Panc1 (cell line): ENCODE results near the gene NPLOC4. TPM values are rescaled to one million over a fixed set of nuclear protein-coding genes. Genes with fewer than 3 reads are reported as not detected.
A peak's percentile ranks its signal among the peaks of the same experiment; 100 is the strongest.

ENCODE experiments used
- ATAC-seq: fragments of 200-7000 bp; cut with Tn5 transposase; 2 replicates; pipeline ENCODE4 v1.9.1; 2020; ENCODE audit warnings: mild to moderate bottlenecking, moderate library complexity
- BruUV-seq: library from RNA; stranded (reverse); fragments of 400-500 nt; replicated peaks from 2 replicates; lab custom pipeline; 2021; lab: Mats Ljungman, UMichigan
- CTCF ChIA-PET: fragments of 300-600 bp; sonication (Branson Sonifier 250); formaldehyde crosslinking; loops from one replicate; lab custom pipeline; 2022; ENCODE audit warnings: antibody characterized with exemption; lab: Charles Lee
- POLR2A ChIA-PET: fragments of 300-600 bp; sonication (Branson Sonifier 250); formaldehyde crosslinking; loops from one replicate; lab custom pipeline; 2022; ENCODE audit warnings: antibody characterized with exemption; lab: Charles Lee
- DNase-seq: peaks from one replicate; pipeline ENCODE4 v3.0.0-alpha.2; 2010; ENCODE audit warnings: low read depth, low spot score
- H3K27ac ChIP-seq: 2 replicates; pipeline ENCODE4 v1.5.1; 2011; ENCODE audit warnings: mild to moderate bottlenecking, low read length, inconsistent platforms
- H3K27me3 ChIP-seq: fragments of 200-500 bp; sonication (Bioruptor generic); 2 replicates; pipeline ENCODE4 v1.6.0; 2014; ENCODE audit warnings: low read length, inconsistent platforms; ENCODE audit not compliant: control insufficient read depth, insufficient read depth
- H3K36me3 ChIP-seq: fragments of 200-500 bp; sonication (Bioruptor generic); 2 replicates; pipeline ENCODE4 v1.5.1; 2014; ENCODE audit warnings: inconsistent platforms, mild to moderate bottlenecking, low read length, moderate library complexity; ENCODE audit not compliant: control insufficient read depth, insufficient read depth
- H3K4me1 ChIP-seq: 2 replicates; pipeline ENCODE4 v1.5.1; 2011; ENCODE audit warnings: inconsistent platforms, mild to moderate bottlenecking, low read length, moderate library complexity; ENCODE audit not compliant: control insufficient read depth, insufficient read depth
- H3K4me3 ChIP-seq, 2 experiments: 2 replicates each; pipeline ENCODE4 v1.5.1; 2011 to 2012; ENCODE audit warnings: low read depth in 2 of 2, low read length in 2 of 2, mild to moderate bottlenecking in 2 of 2, inconsistent platforms in 1 of 2, moderate library complexity in 1 of 2
- H3K9me3 ChIP-seq: fragments of 200-500 bp; sonication (Bioruptor generic); 2 replicates; pipeline ENCODE4 v1.5.1; 2014; ENCODE audit warnings: low read depth, mild to moderate bottlenecking, inconsistent platforms, low read length, moderate library complexity; ENCODE audit not compliant: control insufficient read depth, insufficient read depth
- POLR2AphosphoS5 ChIP-seq: IDR thresholded peaks from 2 replicates; pipeline ENCODE4 v1.6.1; 2012; ENCODE audit warnings: mild to moderate bottlenecking, low read depth, low read length, moderate library complexity
- REST ChIP-seq, 2 experiments: IDR thresholded peaks; 2 replicates each; pipeline ENCODE4 v1.6.1; 2011 to 2012; ENCODE audit warnings: low read depth in 2 of 2, control low read depth in 1 of 2, low read length in 1 of 2, mild to moderate bottlenecking in 1 of 2, moderate library complexity in 1 of 2; ENCODE audit not compliant: insufficient read depth in 1 of 2
- SIN3A ChIP-seq: IDR thresholded peaks from 2 replicates; pipeline ENCODE4 v1.6.1; 2012; ENCODE audit warnings: low read depth, mild to moderate bottlenecking, low read length, moderate library complexity, borderline replicate concordance; ENCODE audit not compliant: insufficient read depth
- TCF7L2 ChIP-seq: IDR thresholded peaks from 2 replicates; pipeline ENCODE4 v1.6.1; 2011; ENCODE audit warnings: mild to moderate bottlenecking, low read depth, low read length, inconsistent platforms
- in situ Hi-C: cut with HindIII; loops from 2 replicates; pipeline ENCODE4 v1.10.0; 2016; ENCODE audit warnings: low sequenced_read_pairs, low pct_unique_long_range_greater_than_20kb
- intact Hi-C: fragments of 100-400 bp; cut with micrococcal nuclease; formaldehyde crosslinking; loops from one replicate; pipeline ENCODE4 v1.10.0; 2022; ENCODE audit not compliant: unreplicated experiment
- total RNA-seq: library from RNA; stranded (reverse); gene quantifications from one replicate; pipeline ENCODE4 v1.2.1, GENCODE V29; 2021; ENCODE audit not compliant: unreplicated experiment
- TF ChIP-seq, protein P1 (sequence below): fragments of 450-650 bp; IDR thresholded peaks from 2 replicates; pipeline ENCODE4 v1.5.1; 2017; ENCODE audit warnings: mild to moderate bottlenecking

Gene NPLOC4
- total RNA-seq, 1 experiment from 2014 or later = 246 TPM

GRCh38 chr17:81646869-81647600 lies 10.1 kb upstream of the NPLOC4 start:
- ChIA-PET CTCF (no interaction called here), POLR2A (no interaction called here)
- Histone ChIP-seq H3K4me3 (no peak overlapping the region), H3K27ac (no peak overlapping the region), H3K27me3 (no peaks in the 10 kb centered on the region), H3K36me3 (no peaks in the 10 kb centered on the region), H3K9me3 (no peaks in the 10 kb centered on the region), H3K4me1 (peaks cover 13% of the 10 kb centered on the region)
- intact Hi-C loops (no loop called here), in situ Hi-C loops (no loop called here)
- no peak for TF ChIP-seq TCF7L2
- no peak for TF ChIP-seq SIN3A
- TF ChIP-seq, protein P1, sequence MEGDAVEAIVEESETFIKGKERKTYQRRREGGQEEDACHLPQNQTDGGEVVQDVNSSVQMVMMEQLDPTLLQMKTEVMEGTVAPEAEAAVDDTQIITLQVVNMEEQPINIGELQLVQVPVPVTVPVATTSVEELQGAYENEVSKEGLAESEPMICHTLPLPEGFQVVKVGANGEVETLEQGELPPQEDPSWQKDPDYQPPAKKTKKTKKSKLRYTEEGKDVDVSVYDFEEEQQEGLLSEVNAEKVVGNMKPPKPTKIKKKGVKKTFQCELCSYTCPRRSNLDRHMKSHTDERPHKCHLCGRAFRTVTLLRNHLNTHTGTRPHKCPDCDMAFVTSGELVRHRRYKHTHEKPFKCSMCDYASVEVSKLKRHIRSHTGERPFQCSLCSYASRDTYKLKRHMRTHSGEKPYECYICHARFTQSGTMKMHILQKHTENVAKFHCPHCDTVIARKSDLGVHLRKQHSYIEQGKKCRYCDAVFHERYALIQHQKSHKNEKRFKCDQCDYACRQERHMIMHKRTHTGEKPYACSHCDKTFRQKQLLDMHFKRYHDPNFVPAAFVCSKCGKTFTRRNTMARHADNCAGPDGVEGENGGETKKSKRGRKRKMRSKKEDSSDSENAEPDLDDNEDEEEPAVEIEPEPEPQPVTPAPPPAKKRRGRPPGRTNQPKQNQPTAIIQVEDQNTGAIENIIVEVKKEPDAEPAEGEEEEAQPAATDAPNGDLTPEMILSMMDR = no peak
- no peak for TF ChIP-seq REST (IDR thresholded peaks at IDR 0.05; ENCODE audit: insufficient read depth in 1 of 2, low read depth in 2 of 2, low read length in 1 of 2)
- no peak for TF ChIP-seq POLR2AphosphoS5
- ATAC-seq = no peak
- DNase-seq = no peak
- no TSS peak for BruUV-seq

GRCh38 chr17:81644976-81645952 lies 8.4 kb upstream of the NPLOC4 start:
- Histone ChIP-seq H3K9me3 (no peaks in the 10 kb centered on the region), H3K27ac (no peak overlapping the region), H3K36me3 (no peaks in the 10 kb centered on the region), H3K27me3 (no peaks in the 10 kb centered on the region), H3K4me1 (peaks cover 9% of the 10 kb centered on the region; the same call in 1 of the 2 replicates), H3K4me3 (no peak overlapping the region)
- BruUV-seq = no TSS peak
- ChIA-PET POLR2A (no interaction called here), CTCF (no interaction called here)
- 0 out of 2 replicates have a peak, but pooled peaks have one; percentile 8 for ATAC-seq
- in situ Hi-C loops = no loop called here
- intact Hi-C loops = no loop called here
- DNase-seq = no peak
- TF ChIP-seq, protein P1 = no peak
- TF ChIP-seq SIN3A = no peak
- no peak for TF ChIP-seq REST (IDR thresholded peaks at IDR 0.05; ENCODE audit: insufficient read depth in 1 of 2, low read depth in 2 of 2, low read length in 1 of 2)
- TF ChIP-seq POLR2AphosphoS5 = no peak
- no peak for TF ChIP-seq TCF7L2
